GM13977 (cell line): Measurements from ENCODE around the gene RMI1.

Experiments used
- DNase-seq: peaks from one replicate; pipeline ENCODE4 v3.0.0; 2012; ENCODE audit warnings: low spot score
- CTCF ChIP-seq: IDR thresholded peaks from 2 replicates; pipeline ENCODE4 v1.5.1; 2012; ENCODE audit warnings: mild to moderate bottlenecking, control low read depth; ENCODE audit not compliant: insufficient read depth; ENCODE audit errors: extremely low read depth, missing control alignments
- in situ Hi-C: fragments of 300-500 bp; cut with MboI; formaldehyde crosslinking; loops from one replicate; pipeline ENCODE4 v1.12.0; 2022; ENCODE audit warnings: low sequenced_read_pairs, low pct_unique_long_range_greater_than_20kb, mixed read lengths, inconsistent platforms; ENCODE audit not compliant: unreplicated experiment

RMI1 gene

GRCh38 chr9:83980395-83981125 is at the start of gene RMI1:
Gene RMI1, plus strand, starts transcription at chr9:83980805. Its CDS starts 20,182 bp downstream, at chr9:84000987.
- DNase-seq, result peak; percentile 94
- in situ Hi-C loops, result no loop called here
- TF ChIP-seq CTCF, result no peak

DNA sequence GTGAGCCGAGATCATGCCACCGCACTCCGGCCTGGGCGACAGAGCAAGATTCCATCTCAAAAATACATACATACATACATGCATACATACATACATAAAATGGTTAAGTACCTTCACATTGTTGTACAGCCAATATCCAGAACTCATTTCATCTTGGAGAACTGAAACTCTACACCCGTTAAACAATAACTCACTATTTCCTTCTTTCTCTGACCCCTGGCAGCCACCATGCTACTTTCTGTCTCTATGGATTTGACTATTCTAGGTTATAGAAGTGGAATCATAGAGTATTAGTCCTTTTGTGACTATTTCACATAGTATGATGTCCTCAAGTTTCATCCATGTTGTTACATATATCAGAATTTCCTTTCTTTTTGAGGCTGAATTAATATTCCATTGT is 49.7 kb upstream of the RMI1 start:
- TF ChIP-seq CTCF, result no peak
- in situ Hi-C loops, result loop anchor here (10.0 to 25.0 kb wide), 2 partner anchors 231 to 384 kb away; no protein-coding TSS in a partner anchor
- no peak for DNase-seq

- no peak for TF ChIP-seq CTCF
- in situ Hi-C loops, result loop anchor here (10.0 to 25.0 kb wide), 2 partner anchors 230 to 383 kb away; no protein-coding TSS in a partner anchor
- no peak for DNase-seq
These were observed 48.6 kb upstream of the RMI1 start for GRCh38 chr9:83932011-83932410.

GRCh38 chr9:83932851-83933250 is 47.8 kb upstream of the RMI1 start:
- DNase-seq, result no peak
- in situ Hi-C loops, result loop anchor here (10.0 to 25.0 kb wide), 2 partner anchors 229 to 382 kb away; no protein-coding TSS in a partner anchor
- TF ChIP-seq CTCF, result no peak

DNA sequence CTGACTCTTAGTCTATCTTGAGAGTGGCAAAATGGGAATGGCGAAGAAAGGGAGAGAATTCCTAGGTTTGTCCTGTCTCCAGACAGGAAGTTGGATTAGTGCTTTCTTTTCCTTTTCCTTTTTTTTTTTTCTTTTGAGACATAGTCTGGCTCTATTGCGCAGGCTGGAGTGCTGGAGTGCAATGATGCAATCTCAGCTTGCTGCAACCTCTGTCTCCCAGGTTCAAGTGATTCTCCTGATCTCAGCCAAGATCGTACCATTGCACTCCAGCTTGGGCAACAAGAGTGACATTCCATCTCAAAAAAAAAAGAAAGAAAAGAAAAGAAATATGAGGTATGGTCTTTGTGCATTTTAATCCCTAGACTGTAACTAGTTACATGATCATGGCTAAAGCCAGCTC is 46.8 kb upstream of the RMI1 start:
- in situ Hi-C loops, result loop anchor here (10.0 to 25.0 kb wide), 2 partner anchors 229 to 381 kb away; no protein-coding TSS in a partner anchor
- TF ChIP-seq CTCF, result no peak
- no peak for DNase-seq

- TF ChIP-seq CTCF, result no peak
- in situ Hi-C loops, result loop anchor here (10.0 to 25.0 kb wide), 2 partner anchors 228 to 380 kb away; no protein-coding TSS in a partner anchor
- DNase-seq, result no peak
These were observed 45.9 kb upstream of the RMI1 start for GRCh38 chr9:83934569-83935275.
